Nephron (organoid): ENCODE data around the gene CD44.

ENCODE experiments used
- H3K27ac Mint-ChIP-seq, 3 experiments: 2 replicates each; pipeline ENCODE4 v1.8.0; 2020; ENCODE audit warnings: mixed read lengths in 3 of 3, mild to moderate bottlenecking in 2 of 3, moderate library complexity in 1 of 3
- H3K27me3 Mint-ChIP-seq: 2 replicates; pipeline ENCODE4 v1.8.0; 2021; ENCODE audit warnings: low read depth, mild to moderate bottlenecking, moderate library complexity, mixed read lengths
- H3K36me3 Mint-ChIP-seq: 2 replicates; pipeline ENCODE4 v1.8.0; 2020; ENCODE audit warnings: low read depth, mixed read lengths
- H3K4me1 Mint-ChIP-seq: 2 replicates; pipeline ENCODE4 v1.8.0; 2020; ENCODE audit warnings: mixed read lengths
- H3K4me3 Mint-ChIP-seq, 3 experiments: 2 replicates each; pipeline ENCODE4 v1.8.0; 2020; ENCODE audit warnings: mild to moderate bottlenecking in 3 of 3, mixed read lengths in 3 of 3, moderate library complexity in 2 of 3
- H3K9me3 Mint-ChIP-seq: 2 replicates; pipeline ENCODE4 v1.8.0; 2020; ENCODE audit warnings: mixed read lengths
- TF ChIP-seq, protein P1 (sequence below), 3 experiments: fragments of 200-600 bp; sonication (generic); IDR thresholded peaks; one replicate each; pipeline ENCODE4 v1.5.0; 2021; ENCODE audit warnings: antibody characterized with exemption in 3 of 3; ENCODE audit not compliant: unreplicated experiment in 3 of 3

CD44 gene

DNA sequence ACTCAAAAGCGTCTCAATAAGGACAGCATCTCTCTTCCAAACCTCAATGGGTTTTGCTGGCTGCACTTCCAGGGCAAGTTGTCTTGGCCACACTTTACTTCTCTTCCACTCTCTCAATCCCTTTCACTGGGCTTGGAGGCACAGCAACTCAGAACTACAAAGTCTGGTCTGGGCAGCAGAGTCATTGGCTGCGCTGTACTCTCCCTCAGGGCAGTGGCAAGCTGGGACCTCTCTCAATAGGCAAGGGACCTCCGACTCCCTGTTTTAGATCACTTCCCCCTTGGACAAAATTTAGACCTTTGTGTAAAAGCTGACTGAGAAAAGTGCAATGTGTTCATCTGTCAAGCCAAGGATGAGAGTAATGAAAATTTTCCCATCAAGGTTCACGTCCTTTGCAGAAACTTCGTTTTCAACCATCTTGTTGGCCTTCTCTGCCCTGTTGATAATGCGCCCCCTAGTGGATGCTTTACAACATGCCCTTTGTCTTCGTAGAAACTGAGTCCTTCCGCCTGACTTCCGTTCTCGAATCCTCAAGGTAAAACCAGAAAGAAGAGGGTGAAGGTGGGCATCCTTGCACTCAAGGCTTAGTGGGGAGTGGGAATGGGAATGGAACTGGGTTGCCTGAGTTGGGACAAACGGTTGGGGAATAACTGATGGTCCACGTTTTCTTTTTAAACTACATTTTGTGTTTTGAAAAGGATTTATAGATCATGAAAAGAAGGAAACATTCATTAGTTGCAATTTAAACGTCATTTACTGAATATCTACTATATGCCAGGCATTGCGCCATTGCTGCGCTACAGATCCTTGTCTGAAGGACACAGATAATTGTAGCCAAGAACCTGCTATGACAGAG is 99.1 kb downstream of the CD44 start:
- Mint-ChIP-seq H3K9me3 (peaks cover 15% of the 10 kb centered on the region), H3K27me3 (peaks cover 19% of the 10 kb centered on the region), H3K27ac (no peak overlapping the region), H3K4me1 (peaks cover 17% of the 10 kb centered on the region), H3K36me3 (peaks cover 3% of the 10 kb centered on the region), H3K4me3 (no peak overlapping the region)
- TF ChIP-seq, protein P1, sequence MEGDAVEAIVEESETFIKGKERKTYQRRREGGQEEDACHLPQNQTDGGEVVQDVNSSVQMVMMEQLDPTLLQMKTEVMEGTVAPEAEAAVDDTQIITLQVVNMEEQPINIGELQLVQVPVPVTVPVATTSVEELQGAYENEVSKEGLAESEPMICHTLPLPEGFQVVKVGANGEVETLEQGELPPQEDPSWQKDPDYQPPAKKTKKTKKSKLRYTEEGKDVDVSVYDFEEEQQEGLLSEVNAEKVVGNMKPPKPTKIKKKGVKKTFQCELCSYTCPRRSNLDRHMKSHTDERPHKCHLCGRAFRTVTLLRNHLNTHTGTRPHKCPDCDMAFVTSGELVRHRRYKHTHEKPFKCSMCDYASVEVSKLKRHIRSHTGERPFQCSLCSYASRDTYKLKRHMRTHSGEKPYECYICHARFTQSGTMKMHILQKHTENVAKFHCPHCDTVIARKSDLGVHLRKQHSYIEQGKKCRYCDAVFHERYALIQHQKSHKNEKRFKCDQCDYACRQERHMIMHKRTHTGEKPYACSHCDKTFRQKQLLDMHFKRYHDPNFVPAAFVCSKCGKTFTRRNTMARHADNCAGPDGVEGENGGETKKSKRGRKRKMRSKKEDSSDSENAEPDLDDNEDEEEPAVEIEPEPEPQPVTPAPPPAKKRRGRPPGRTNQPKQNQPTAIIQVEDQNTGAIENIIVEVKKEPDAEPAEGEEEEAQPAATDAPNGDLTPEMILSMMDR (IDR thresholded peaks at IDR 0.05; ENCODE audit: unreplicated experiment in 3 of 3), result peak; percentile 41 to 66 (median 55)

DNA sequence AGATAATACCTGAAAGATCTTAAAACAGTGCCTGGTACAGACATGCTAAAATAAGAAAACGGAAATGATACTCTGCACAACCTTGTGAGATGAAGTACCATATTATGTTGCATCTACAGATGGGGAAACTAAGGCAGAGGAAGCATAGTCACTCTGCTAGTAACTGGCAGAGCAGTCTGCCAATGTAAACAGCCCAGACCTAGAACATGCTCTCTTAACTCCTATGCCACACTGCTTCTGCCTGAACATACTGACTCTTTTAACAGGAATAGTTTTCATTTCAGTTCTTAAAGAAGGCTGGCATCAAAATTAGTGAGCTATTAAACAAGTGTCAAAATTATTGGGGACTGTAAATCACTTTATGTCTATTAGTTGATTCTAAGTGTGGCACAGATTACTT is 99.9 kb downstream of the CD44 start:
- no peak overlapping the region for H3K27ac Mint-ChIP-seq

DNA sequence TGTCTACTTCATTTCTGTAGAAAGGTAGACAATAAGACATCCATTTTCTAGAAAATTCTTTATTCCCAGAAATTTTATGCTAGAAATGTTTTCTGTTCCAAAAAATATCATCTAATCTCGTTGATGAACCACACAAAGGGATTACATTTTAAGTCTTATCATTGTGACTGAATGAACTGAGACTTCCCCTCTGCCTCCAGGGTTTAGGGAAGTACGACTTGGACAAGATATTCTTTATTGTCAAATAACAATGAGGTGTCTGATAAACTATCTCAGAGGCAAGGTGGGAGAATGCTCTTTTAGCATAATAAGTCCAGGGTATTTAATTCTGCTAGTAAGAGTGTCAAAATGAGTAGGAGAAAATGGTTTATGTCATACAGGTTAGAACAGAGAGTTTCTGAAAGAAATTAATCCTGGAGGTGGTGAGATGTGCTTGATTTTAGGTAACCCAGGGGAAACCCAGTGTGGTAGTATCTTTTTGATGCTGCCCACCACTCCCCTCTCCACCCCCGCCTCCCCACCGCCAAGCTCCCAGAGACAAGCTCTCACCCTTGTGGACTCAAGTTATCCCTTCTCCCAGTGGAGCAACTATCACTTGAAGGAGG is 100.6 kb downstream of the CD44 start:
- Mint-ChIP-seq H3K27me3 (peaks cover 19% of the 10 kb centered on the region), H3K4me1 (peaks cover 17% of the 10 kb centered on the region), H3K4me3 (no peak overlapping the region), H3K27ac (no peak overlapping the region), H3K36me3 (no peaks in the 10 kb centered on the region), H3K9me3 (peaks cover 6% of the 10 kb centered on the region)
- TF ChIP-seq, protein P1 (IDR thresholded peaks at IDR 0.05; ENCODE audit: unreplicated experiment in 3 of 3), result no peak

More for the DNA sequence above, 99.9 kb downstream of the CD44 start:
- H3K4me3 Mint-ChIP-seq, result no peak overlapping the region
- peaks cover 12% of the 10 kb centered on the region for H3K9me3 Mint-ChIP-seq
- TF ChIP-seq, protein P1 (IDR thresholded peaks at IDR 0.05; ENCODE audit: unreplicated experiment in 3 of 3), result no peak
- peaks cover 1% of the 10 kb centered on the region for H3K36me3 Mint-ChIP-seq
- peaks cover 17% of the 10 kb centered on the region for H3K4me1 Mint-ChIP-seq
- peaks cover 19% of the 10 kb centered on the region for H3K27me3 Mint-ChIP-seq

DNA sequence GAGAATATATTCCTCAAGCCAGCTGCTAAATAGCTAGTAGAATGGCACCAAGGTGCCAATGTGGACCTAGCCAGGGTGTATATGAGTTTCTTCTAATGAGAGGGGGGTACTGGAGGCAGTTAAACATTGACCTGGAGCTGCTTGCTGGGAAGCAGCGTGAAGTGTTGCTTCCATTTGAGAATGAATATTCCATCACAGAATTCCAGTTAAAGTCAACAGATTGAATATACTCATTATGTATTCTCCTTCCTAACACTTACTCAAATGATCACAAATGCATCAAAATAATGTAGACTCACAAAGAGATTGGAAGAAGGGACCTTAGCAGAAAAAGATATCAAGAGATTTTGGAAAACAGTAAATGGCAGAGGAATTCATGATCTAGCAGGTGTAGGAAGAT is 102.1 kb downstream of the CD44 start:
- Mint-ChIP-seq H3K36me3 (no peaks in the 10 kb centered on the region), H3K9me3 (peaks cover 3% of the 10 kb centered on the region), H3K27me3 (peaks cover 17% of the 10 kb centered on the region), H3K4me1 (peaks cover 17% of the 10 kb centered on the region), H3K4me3 (no peak overlapping the region), H3K27ac (no peak overlapping the region)
- TF ChIP-seq, protein P1 (IDR thresholded peaks at IDR 0.05; ENCODE audit: unreplicated experiment in 3 of 3), result no peak

DNA sequence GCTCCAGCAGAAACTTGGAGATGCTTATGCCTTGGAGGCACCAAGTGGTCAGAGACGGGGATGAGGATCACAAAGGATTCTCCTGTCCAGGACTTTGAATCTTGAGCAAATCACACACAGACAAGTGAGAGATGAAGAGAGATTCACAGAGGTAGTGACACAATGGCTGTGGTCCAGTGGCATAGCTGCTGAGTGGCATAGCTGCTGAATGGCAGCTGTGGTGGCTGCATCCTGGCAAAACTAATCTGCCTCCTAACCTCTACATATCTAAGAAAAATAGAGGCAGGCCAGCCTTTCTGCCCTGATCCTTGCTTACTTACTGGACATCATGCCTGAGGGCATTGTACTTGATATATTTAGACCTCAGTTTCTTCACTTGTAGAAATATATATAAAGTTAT is 102.6 kb downstream of the CD44 start:
- H3K9me3 Mint-ChIP-seq, result peaks cover 3% of the 10 kb centered on the region
- no peak overlapping the region for H3K27ac Mint-ChIP-seq
- H3K36me3 Mint-ChIP-seq, result no peaks in the 10 kb centered on the region
- H3K4me1 Mint-ChIP-seq, result peaks cover 17% of the 10 kb centered on the region
- TF ChIP-seq, protein P1 (IDR thresholded peaks at IDR 0.05; ENCODE audit: unreplicated experiment in 3 of 3), result no peak
- no peak overlapping the region for H3K4me3 Mint-ChIP-seq
- peaks cover 14% of the 10 kb centered on the region for H3K27me3 Mint-ChIP-seq
